ENCODE data around the gene DYNC2LI1. TPM values are rescaled to one million over a fixed set of nuclear protein-coding genes. Genes with fewer than 3 reads are reported as not detected.

The DYNC2LI1 gene
- total RNA-seq, 1 donor from 2014 or later, result 15.3 TPM

DNA sequence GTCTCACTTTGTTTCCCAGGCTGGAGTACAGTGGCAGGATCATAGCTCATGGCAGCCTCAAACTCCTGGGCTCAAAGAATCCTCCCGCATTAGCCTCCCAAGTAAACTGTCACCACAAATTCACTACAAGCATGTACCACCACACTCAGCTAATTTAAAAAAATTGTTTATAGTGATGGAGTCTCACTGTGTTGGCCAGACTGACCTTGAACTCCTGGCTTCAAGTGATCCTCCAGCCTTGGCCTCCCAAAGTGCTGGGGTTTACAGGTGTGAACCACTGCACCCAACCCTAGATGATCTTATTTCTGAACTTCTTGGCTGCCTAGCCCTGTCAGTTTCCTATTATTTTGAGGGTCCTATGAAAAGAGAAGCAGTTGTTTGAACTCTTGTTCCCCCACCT is 14.8 kb downstream of the DYNC2LI1 start:
- Histone ChIP-seq H3K9ac (ENCODE audit: low read length) (no peak overlapping the region), H3K9me3 (ENCODE audit: insufficient read depth, low read depth, low read length) (no peaks in the 10 kb centered on the region), H4K20me1 (ENCODE audit: insufficient read depth, low read length) (no peaks in the 10 kb centered on the region), H3K4me2 (ENCODE audit: low read length) (no peak overlapping the region), H2AFZ (ENCODE audit: low read depth, low read length) (no peak overlapping the region), H3K27ac (ENCODE audit: low read depth, low read length) (no peak overlapping the region), H3K27me3 (ENCODE audit: insufficient read depth, low read length) (no peaks in the 10 kb centered on the region), H3K4me3 (ENCODE audit: insufficient read depth, low read depth, low read length) (no peak overlapping the region), H3K79me2 (ENCODE audit: insufficient read depth, low read length) (no peaks in the 10 kb centered on the region), H3K4me1 (ENCODE audit: insufficient read depth, low read length) (no peaks in the 10 kb centered on the region), H3K36me3 (ENCODE audit: insufficient read depth, low read length) (peaks cover 13% of the 10 kb centered on the region)
- FAIRE-seq (no peak), DNase-seq (ENCODE audit: low read depth) (no peak)
- Mint-ChIP-seq H3K4me1 (ENCODE audit: low read depth, unreplicated experiment) (no peaks in the 10 kb centered on the region), H3K36me3 (ENCODE audit: low read depth, unreplicated experiment) (peaks cover 3% of the 10 kb centered on the region), H3K27me3 (ENCODE audit: low read depth, unreplicated experiment) (no peaks in the 10 kb centered on the region), H3K4me3 (ENCODE audit: unreplicated experiment) (no peak overlapping the region), H3K9me3 (ENCODE audit: unreplicated experiment) (no peaks in the 10 kb centered on the region), H3K27ac (ENCODE audit: unreplicated experiment) (no peak overlapping the region)
- TF ChIP-seq, protein P1, sequence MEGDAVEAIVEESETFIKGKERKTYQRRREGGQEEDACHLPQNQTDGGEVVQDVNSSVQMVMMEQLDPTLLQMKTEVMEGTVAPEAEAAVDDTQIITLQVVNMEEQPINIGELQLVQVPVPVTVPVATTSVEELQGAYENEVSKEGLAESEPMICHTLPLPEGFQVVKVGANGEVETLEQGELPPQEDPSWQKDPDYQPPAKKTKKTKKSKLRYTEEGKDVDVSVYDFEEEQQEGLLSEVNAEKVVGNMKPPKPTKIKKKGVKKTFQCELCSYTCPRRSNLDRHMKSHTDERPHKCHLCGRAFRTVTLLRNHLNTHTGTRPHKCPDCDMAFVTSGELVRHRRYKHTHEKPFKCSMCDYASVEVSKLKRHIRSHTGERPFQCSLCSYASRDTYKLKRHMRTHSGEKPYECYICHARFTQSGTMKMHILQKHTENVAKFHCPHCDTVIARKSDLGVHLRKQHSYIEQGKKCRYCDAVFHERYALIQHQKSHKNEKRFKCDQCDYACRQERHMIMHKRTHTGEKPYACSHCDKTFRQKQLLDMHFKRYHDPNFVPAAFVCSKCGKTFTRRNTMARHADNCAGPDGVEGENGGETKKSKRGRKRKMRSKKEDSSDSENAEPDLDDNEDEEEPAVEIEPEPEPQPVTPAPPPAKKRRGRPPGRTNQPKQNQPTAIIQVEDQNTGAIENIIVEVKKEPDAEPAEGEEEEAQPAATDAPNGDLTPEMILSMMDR (IDR thresholded peaks at IDR 0.05; ENCODE audit: insufficient read depth, low read depth, low read length), result no peak
- no peak for TF ChIP-seq EZH2 (IDR thresholded peaks at IDR 0.05; ENCODE audit: insufficient read depth, low read length)

GRCh38 chr2:43790147-43790546 is 16.3 kb downstream of the DYNC2LI1 start:
- no peak overlapping the region for H3K4me2 ChIP-seq (ENCODE audit: low read length)
- no peak overlapping the region for H3K9ac ChIP-seq (ENCODE audit: low read length)
- H3K79me2 ChIP-seq (ENCODE audit: insufficient read depth, low read length), result no peaks in the 10 kb centered on the region
- Mint-ChIP-seq H3K36me3 (ENCODE audit: low read depth, unreplicated experiment) (peaks cover 4% of the 10 kb centered on the region), H3K27ac (ENCODE audit: unreplicated experiment) (no peak overlapping the region), H3K9me3 (ENCODE audit: unreplicated experiment) (no peaks in the 10 kb centered on the region), H3K4me3 (ENCODE audit: unreplicated experiment) (no peak overlapping the region), H3K4me1 (ENCODE audit: low read depth, unreplicated experiment) (no peaks in the 10 kb centered on the region), H3K27me3 (ENCODE audit: low read depth, unreplicated experiment) (no peaks in the 10 kb centered on the region)
- H3K9me3 ChIP-seq (ENCODE audit: insufficient read depth, low read depth, low read length), result no peaks in the 10 kb centered on the region
- no peak overlapping the region for H3K4me3 ChIP-seq (ENCODE audit: insufficient read depth, low read depth, low read length)
- H3K36me3 ChIP-seq (ENCODE audit: insufficient read depth, low read length), result peaks cover 13% of the 10 kb centered on the region
- TF ChIP-seq, protein P1 (IDR thresholded peaks at IDR 0.05; ENCODE audit: insufficient read depth, low read depth, low read length), result no peak
- no peak for TF ChIP-seq EZH2 (IDR thresholded peaks at IDR 0.05; ENCODE audit: insufficient read depth, low read length)
- no peak overlapping the region for H2AFZ ChIP-seq (ENCODE audit: low read depth, low read length)
- H3K27ac ChIP-seq (ENCODE audit: low read depth, low read length), result no peak overlapping the region
- H3K27me3 ChIP-seq (ENCODE audit: insufficient read depth, low read length), result no peaks in the 10 kb centered on the region
- DNase-seq (ENCODE audit: low read depth), result no peak
- no peaks in the 10 kb centered on the region for H4K20me1 ChIP-seq (ENCODE audit: insufficient read depth, low read length)
- no peak for FAIRE-seq
- no peaks in the 10 kb centered on the region for H3K4me1 ChIP-seq (ENCODE audit: insufficient read depth, low read length)

DNA sequence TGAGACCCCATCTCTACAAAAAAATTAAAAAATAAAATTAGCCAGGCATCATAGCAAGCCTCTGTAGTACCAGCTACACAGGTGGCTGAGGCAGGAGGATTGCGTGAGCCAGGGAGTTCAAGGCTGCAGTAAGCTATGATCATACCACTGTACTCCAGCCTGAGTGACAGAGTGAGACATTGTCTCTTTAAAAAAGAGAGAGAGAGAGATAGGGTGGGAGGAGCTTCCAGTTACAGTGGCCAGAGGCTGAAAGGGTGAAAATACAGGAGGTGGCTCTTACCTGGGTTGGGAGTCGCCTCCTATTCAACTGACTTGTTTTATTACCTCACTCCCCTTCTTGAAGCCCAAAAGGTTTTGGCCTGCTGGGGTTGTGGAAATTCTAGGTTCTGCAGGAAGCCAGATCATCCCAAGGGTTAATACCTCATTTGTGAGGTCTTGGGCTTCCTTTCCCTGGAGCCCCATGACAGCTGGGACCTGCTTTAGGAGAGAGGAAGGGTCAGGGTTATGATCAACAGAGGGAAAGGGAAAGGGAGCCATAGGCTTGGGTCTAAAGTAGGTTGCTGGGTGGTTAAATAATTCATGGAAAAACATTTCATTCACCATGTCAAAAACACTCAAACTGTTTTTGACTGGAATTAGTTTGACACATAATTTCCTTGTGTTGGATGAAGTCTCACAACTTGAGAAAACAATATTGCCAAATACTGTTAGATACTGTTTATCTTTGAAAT is 17.4 kb downstream of the DYNC2LI1 start:
- no peaks in the 10 kb centered on the region for H3K27me3 ChIP-seq (ENCODE audit: insufficient read depth, low read length)
- no peak for TF ChIP-seq EZH2 (IDR thresholded peaks at IDR 0.05; ENCODE audit: insufficient read depth, low read length)
- peak; percentile 5 for FAIRE-seq

More for the DNA sequence above, 17.4 kb downstream of the DYNC2LI1 start:
- H3K27ac Mint-ChIP-seq (ENCODE audit: unreplicated experiment), result no peak overlapping the region
- H3K9me3 Mint-ChIP-seq (ENCODE audit: unreplicated experiment), result no peaks in the 10 kb centered on the region
- no peak overlapping the region for H3K27ac ChIP-seq (ENCODE audit: low read depth, low read length)
- no peak overlapping the region for H3K4me2 ChIP-seq (ENCODE audit: low read length)
- no peak overlapping the region for H3K4me3 Mint-ChIP-seq (ENCODE audit: unreplicated experiment)
- H3K36me3 ChIP-seq (ENCODE audit: insufficient read depth, low read length), result peaks cover 13% of the 10 kb centered on the region
- DNase-seq (ENCODE audit: low read depth), result no peak
- peaks cover 4% of the 10 kb centered on the region for H3K36me3 Mint-ChIP-seq (ENCODE audit: low read depth, unreplicated experiment)
- H3K27me3 Mint-ChIP-seq (ENCODE audit: low read depth, unreplicated experiment), result no peaks in the 10 kb centered on the region
- no peaks in the 10 kb centered on the region for H3K4me1 ChIP-seq (ENCODE audit: insufficient read depth, low read length)
- H3K4me3 ChIP-seq (ENCODE audit: insufficient read depth, low read depth, low read length), result no peak overlapping the region
- no peaks in the 10 kb centered on the region for H3K9me3 ChIP-seq (ENCODE audit: insufficient read depth, low read depth, low read length)
- H3K79me2 ChIP-seq (ENCODE audit: insufficient read depth, low read length), result no peaks in the 10 kb centered on the region
- H4K20me1 ChIP-seq (ENCODE audit: insufficient read depth, low read length), result no peaks in the 10 kb centered on the region
- no peak overlapping the region for H3K9ac ChIP-seq (ENCODE audit: low read length)
- no peaks in the 10 kb centered on the region for H3K4me1 Mint-ChIP-seq (ENCODE audit: low read depth, unreplicated experiment)
- no peak overlapping the region for H2AFZ ChIP-seq (ENCODE audit: low read depth, low read length)
